ENCODE measurements around the gene TWIST2. TPM values are rescaled to one million over a fixed set of nuclear protein-coding genes. Genes with fewer than 3 reads are reported as not detected.

Gene TWIST2
- total RNA-seq, 1 experiment from 2014 or later: 5.0 TPM

DNA sequence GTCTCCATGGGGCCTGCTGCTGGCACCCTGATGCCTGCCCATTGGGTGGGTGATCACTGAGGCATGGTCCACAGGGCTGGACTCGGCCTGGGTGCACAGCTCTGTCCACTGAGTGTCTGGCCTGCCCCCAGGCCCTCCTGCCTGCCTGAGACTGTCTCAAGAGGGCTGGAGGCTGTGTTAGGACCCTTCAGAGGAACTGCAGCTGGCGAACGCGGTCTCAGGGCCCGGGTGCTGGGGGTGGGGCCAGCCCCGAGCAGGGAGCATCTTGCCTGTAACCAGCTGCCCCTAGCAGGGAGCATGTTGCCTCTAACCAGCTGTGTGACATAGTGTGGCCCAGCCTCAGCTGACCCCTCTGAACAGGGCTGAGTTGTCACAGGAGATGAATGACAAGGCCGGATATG, 50.0 kb downstream of the TWIST2 start:
- H3K4me2 ChIP-seq: no peak overlapping the region
- no peaks in the 10 kb centered on the region for H4K20me1 ChIP-seq (ENCODE audit: insufficient read depth)
- H3K9me3 ChIP-seq (ENCODE audit: insufficient read depth, low read depth): no peaks in the 10 kb centered on the region
- no peak overlapping the region for H2AFZ ChIP-seq
- H3K4me3 ChIP-seq: no peak overlapping the region
- H3K79me2 ChIP-seq (ENCODE audit: low read depth): no peaks in the 10 kb centered on the region
- DNase-seq: no peak
- intact Hi-C loops (cut with micrococcal nuclease; ENCODE audit: unreplicated experiment): no loop called here
- TF ChIP-seq, protein P1, sequence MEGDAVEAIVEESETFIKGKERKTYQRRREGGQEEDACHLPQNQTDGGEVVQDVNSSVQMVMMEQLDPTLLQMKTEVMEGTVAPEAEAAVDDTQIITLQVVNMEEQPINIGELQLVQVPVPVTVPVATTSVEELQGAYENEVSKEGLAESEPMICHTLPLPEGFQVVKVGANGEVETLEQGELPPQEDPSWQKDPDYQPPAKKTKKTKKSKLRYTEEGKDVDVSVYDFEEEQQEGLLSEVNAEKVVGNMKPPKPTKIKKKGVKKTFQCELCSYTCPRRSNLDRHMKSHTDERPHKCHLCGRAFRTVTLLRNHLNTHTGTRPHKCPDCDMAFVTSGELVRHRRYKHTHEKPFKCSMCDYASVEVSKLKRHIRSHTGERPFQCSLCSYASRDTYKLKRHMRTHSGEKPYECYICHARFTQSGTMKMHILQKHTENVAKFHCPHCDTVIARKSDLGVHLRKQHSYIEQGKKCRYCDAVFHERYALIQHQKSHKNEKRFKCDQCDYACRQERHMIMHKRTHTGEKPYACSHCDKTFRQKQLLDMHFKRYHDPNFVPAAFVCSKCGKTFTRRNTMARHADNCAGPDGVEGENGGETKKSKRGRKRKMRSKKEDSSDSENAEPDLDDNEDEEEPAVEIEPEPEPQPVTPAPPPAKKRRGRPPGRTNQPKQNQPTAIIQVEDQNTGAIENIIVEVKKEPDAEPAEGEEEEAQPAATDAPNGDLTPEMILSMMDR (conservative IDR thresholded peaks at IDR 0.05): no peak
- no peak for TF ChIP-seq EZH2 (IDR thresholded peaks at IDR 0.05; ENCODE audit: low read depth)
- peaks cover 25% of the 10 kb centered on the region for H3K4me1 ChIP-seq (replicated peaks; ENCODE audit: insufficient read depth)
- no peaks in the 10 kb centered on the region for H3K36me3 ChIP-seq (ENCODE audit: low read depth)
- H3K27ac ChIP-seq: no peak overlapping the region
- H3K27me3 ChIP-seq (ENCODE audit: insufficient read depth, low read depth): peaks cover 11% of the 10 kb centered on the region; the same call in 1 of the 2 replicates
- no TSS peak for BruUV-seq (replicated peaks)
- H3F3A ChIP-seq (ENCODE audit: insufficient read depth, low read depth): peaks cover 8% of the 10 kb centered on the region; the same call in 1 of the 2 replicates
- POLR2A ChIA-PET (ENCODE audit: unreplicated experiment): no interaction called here
- CTCF ChIA-PET: no interaction called here
- H3K9me2 ChIP-seq (ENCODE audit: insufficient read depth): no peaks in the 10 kb centered on the region

DNA sequence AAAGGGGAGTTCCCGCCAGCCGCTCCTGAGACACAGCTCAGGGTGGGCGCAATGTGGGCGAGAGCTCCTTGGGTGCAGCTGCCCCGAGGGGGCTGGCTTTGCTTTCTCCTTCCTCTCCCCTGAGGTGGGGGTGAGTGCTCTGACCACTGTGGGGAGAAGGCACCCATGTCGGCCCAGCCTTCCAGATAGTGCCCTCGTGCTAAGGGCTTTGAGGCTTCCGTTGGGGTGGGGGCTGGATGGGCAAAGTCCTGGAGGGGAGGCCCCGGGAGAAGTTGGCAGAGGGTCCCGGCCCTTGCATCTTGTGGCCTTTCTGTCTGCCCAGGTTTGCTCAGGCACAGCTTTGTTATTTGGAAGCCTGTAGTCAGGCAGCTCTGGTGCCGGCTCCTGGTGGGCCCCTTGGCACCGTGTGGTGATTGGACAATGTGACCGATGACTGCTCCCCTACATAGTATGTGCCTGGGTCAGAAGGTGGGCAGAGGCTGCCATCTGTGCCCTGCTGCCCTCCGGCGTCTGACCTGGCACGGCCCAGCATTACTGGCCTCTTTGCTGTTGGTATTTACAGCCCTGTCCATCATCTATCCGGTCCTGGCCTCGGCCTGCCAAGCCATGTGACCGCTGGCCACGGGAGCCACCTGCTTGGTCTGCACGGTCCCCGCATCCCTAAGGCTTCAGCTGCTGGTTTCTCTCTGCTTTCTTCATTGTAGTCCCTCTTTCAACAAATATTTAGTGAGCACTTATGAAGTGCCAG, 50.8 kb downstream of the TWIST2 start:
- Histone ChIP-seq H3K4me3 (no peak overlapping the region), H3K9me3 (ENCODE audit: insufficient read depth, low read depth) (no peaks in the 10 kb centered on the region), H3K4me2 (no peak overlapping the region), H4K20me1 (ENCODE audit: insufficient read depth) (no peaks in the 10 kb centered on the region), H3K9me2 (ENCODE audit: insufficient read depth) (no peaks in the 10 kb centered on the region), H3F3A (ENCODE audit: insufficient read depth, low read depth) (peaks cover 12% of the 10 kb centered on the region; the same call in 1 of the 2 replicates), H3K4me1 (replicated peaks; ENCODE audit: insufficient read depth) (peaks cover 25% of the 10 kb centered on the region), H3K36me3 (ENCODE audit: low read depth) (no peaks in the 10 kb centered on the region), H2AFZ (no peak overlapping the region), H3K27ac (no peak overlapping the region), H3K79me2 (ENCODE audit: low read depth) (no peaks in the 10 kb centered on the region), H3K27me3 (ENCODE audit: insufficient read depth, low read depth) (peaks cover 11% of the 10 kb centered on the region; the same call in 1 of the 2 replicates)
- BruUV-seq (replicated peaks): no TSS peak
- intact Hi-C loops (cut with micrococcal nuclease; ENCODE audit: unreplicated experiment): no loop called here
- DNase-seq: no peak
- no peak for TF ChIP-seq EZH2 (IDR thresholded peaks at IDR 0.05; ENCODE audit: low read depth)
- TF ChIP-seq, protein P1 (conservative IDR thresholded peaks at IDR 0.05): no peak
- POLR2A ChIA-PET (ENCODE audit: unreplicated experiment): no interaction called here
- CTCF ChIA-PET: no interaction called here

DNA sequence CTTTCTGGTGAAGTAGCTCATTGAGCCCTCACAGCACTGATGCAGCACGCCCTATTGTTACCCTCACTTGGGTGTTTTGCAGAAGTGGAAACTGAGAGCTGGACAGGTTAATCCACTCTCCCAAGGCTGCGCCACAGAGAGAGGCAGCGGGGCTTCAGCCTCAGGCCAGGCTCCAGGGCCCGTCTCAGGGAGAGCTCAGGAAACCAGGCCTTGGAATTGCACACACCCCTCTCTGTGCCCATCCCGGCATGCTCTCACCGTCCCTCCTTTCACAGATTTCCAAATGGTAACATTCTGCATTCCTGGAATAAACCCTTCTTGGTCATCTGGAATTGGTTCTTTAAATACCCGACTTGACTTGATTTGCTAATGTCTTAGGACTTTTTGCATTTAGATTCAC, 51.5 kb downstream of the TWIST2 start:
- ChIA-PET CTCF (no interaction called here), POLR2A (ENCODE audit: unreplicated experiment) (no interaction called here)
- intact Hi-C loops (cut with micrococcal nuclease; ENCODE audit: unreplicated experiment): no loop called here
- no TSS peak for BruUV-seq (replicated peaks)
- no peak for DNase-seq
- no peak overlapping the region for H3K27ac ChIP-seq
- no peak overlapping the region for H3K4me2 ChIP-seq
- H3K9me3 ChIP-seq (ENCODE audit: insufficient read depth, low read depth): no peaks in the 10 kb centered on the region
- no peaks in the 10 kb centered on the region for H4K20me1 ChIP-seq (ENCODE audit: insufficient read depth)
- no peak for TF ChIP-seq EZH2 (IDR thresholded peaks at IDR 0.05; ENCODE audit: low read depth)
- TF ChIP-seq, protein P1 (conservative IDR thresholded peaks at IDR 0.05): no peak
- H3K4me3 ChIP-seq: no peak overlapping the region
- H3K36me3 ChIP-seq (ENCODE audit: low read depth): no peaks in the 10 kb centered on the region
- H2AFZ ChIP-seq: no peak overlapping the region
- H3K79me2 ChIP-seq (ENCODE audit: low read depth): no peaks in the 10 kb centered on the region
- peaks cover 12% of the 10 kb centered on the region; the same call in 1 of the 2 replicates for H3F3A ChIP-seq (ENCODE audit: insufficient read depth, low read depth)
- no peaks in the 10 kb centered on the region for H3K9me2 ChIP-seq (ENCODE audit: insufficient read depth)
- peaks cover 11% of the 10 kb centered on the region; the same call in 1 of the 2 replicates for H3K27me3 ChIP-seq (ENCODE audit: insufficient read depth, low read depth)
- H3K4me1 ChIP-seq (replicated peaks; ENCODE audit: insufficient read depth): peaks cover 24% of the 10 kb centered on the region
